ENCODE results near the gene TCP1. TPM values are rescaled to one million over a fixed set of nuclear protein-coding genes. Genes with fewer than 3 reads are reported as not detected.

TCP1 gene
- total RNA-seq, 1 experiment from 2014 or later = 340 TPM

DNA sequence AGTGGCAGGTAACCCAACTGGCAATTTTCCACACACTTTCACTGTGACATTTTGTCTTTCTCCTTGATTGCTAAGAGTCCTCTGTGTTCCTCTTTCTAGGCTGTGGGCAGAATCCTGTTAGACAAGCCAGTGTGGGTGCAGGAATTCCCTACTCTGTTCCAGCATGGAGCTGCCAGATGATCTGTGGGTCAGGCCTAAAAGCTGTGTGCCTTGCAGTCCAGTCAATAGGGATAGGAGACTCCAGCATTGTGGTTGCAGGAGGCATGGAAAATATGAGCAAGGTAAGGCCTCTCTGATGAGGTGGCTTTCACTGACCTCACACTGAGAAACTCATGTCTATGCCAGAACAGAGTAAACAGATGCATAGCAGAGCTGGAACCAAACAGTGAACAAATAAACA, 22.5 kb downstream of the TCP1 start:
- intact Hi-C loops (cut with micrococcal nuclease; ENCODE audit: unreplicated experiment) (no loop called here), in situ Hi-C loops (cut with HindIII; ENCODE audit: low pct_unique_long_range_greater_than_20kb, low sequenced_read_pairs) (no loop called here)
- no TSS peak for BruUV-seq (replicated peaks)
- DNase-seq (ENCODE audit: low read depth, low spot score) = no peak
- ChIA-PET CTCF (no interaction called here), POLR2A (no interaction called here)
- Histone ChIP-seq H3K4me1 (ENCODE audit: control insufficient read depth, insufficient read depth, low read length) (0 out of 2 replicates have a peak, but pooled peaks cover 4% of the 10 kb centered on the region), H3K27ac (ENCODE audit: low read length) (no peak overlapping the region), H3K9me3 (ENCODE audit: control insufficient read depth, insufficient read depth, low read depth, low read length) (no peaks in the 10 kb centered on the region), H3K27me3 (ENCODE audit: control insufficient read depth, insufficient read depth, low read length) (no peaks in the 10 kb centered on the region), H3K36me3 (ENCODE audit: control insufficient read depth, insufficient read depth, low read length) (peaks cover 21% of the 10 kb centered on the region), H3K4me3 (ENCODE audit: low read depth in 2 of 2, low read length in 2 of 2) (no peak overlapping the region)
- no peak for TF ChIP-seq TCF7L2 (IDR thresholded peaks at IDR 0.05; ENCODE audit: low read depth, low read length)
- TF ChIP-seq, protein P1, sequence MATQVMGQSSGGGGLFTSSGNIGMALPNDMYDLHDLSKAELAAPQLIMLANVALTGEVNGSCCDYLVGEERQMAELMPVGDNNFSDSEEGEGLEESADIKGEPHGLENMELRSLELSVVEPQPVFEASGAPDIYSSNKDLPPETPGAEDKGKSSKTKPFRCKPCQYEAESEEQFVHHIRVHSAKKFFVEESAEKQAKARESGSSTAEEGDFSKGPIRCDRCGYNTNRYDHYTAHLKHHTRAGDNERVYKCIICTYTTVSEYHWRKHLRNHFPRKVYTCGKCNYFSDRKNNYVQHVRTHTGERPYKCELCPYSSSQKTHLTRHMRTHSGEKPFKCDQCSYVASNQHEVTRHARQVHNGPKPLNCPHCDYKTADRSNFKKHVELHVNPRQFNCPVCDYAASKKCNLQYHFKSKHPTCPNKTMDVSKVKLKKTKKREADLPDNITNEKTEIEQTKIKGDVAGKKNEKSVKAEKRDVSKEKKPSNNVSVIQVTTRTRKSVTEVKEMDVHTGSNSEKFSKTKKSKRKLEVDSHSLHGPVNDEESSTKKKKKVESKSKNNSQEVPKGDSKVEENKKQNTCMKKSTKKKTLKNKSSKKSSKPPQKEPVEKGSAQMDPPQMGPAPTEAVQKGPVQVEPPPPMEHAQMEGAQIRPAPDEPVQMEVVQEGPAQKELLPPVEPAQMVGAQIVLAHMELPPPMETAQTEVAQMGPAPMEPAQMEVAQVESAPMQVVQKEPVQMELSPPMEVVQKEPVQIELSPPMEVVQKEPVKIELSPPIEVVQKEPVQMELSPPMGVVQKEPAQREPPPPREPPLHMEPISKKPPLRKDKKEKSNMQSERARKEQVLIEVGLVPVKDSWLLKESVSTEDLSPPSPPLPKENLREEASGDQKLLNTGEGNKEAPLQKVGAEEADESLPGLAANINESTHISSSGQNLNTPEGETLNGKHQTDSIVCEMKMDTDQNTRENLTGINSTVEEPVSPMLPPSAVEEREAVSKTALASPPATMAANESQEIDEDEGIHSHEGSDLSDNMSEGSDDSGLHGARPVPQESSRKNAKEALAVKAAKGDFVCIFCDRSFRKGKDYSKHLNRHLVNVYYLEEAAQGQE (IDR thresholded peaks at IDR 0.05; ENCODE audit: insufficient read depth in 1 of 2, low read depth in 2 of 2, low read length in 1 of 2) = no peak
- TF ChIP-seq, protein P2, sequence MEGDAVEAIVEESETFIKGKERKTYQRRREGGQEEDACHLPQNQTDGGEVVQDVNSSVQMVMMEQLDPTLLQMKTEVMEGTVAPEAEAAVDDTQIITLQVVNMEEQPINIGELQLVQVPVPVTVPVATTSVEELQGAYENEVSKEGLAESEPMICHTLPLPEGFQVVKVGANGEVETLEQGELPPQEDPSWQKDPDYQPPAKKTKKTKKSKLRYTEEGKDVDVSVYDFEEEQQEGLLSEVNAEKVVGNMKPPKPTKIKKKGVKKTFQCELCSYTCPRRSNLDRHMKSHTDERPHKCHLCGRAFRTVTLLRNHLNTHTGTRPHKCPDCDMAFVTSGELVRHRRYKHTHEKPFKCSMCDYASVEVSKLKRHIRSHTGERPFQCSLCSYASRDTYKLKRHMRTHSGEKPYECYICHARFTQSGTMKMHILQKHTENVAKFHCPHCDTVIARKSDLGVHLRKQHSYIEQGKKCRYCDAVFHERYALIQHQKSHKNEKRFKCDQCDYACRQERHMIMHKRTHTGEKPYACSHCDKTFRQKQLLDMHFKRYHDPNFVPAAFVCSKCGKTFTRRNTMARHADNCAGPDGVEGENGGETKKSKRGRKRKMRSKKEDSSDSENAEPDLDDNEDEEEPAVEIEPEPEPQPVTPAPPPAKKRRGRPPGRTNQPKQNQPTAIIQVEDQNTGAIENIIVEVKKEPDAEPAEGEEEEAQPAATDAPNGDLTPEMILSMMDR (IDR thresholded peaks at IDR 0.05) = no peak
- TF ChIP-seq POLR2AphosphoS5 (IDR thresholded peaks at IDR 0.05; ENCODE audit: low read depth, low read length) = no peak
- TF ChIP-seq SIN3A (IDR thresholded peaks at IDR 0.05; ENCODE audit: borderline replicate concordance, insufficient read depth, low read depth, low read length) = no peak
- no peak for ATAC-seq

DNA sequence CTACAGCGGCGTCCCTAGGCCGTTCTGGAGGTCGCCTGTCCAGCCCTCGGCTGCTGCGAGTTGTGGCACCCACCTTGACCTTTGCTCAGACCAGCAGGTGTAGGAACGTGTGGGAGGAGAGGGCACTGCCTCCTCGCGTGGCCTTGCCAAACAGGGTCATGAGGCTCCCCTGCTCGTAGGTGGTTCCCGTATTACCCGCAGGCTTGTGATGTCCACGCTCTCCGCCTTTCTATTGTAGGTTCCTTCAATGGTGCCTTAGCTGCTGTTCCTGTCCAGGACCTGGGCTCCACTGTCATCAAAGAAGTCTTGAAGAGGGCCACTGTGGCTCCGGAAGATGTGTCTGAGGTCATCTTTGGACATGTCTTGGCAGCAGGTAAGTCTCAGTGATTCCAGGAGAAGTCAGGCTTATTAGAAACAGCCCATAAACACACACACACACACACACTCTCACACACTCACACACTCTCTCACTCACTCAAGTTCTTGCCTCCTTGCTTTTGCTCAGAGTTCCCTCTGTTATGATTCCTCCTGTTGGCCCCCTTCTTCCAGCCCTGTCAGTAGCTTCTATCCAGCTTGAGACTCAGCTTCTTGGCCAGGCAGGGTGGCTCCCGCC, 26.6 kb downstream of the TCP1 start:
- Histone ChIP-seq H3K27ac (ENCODE audit: low read length) (peak overlapping the region; percentile 65), H3K9me3 (ENCODE audit: control insufficient read depth, insufficient read depth, low read depth, low read length) (no peaks in the 10 kb centered on the region), H3K27me3 (ENCODE audit: control insufficient read depth, insufficient read depth, low read length) (no peaks in the 10 kb centered on the region), H3K4me3 (ENCODE audit: low read depth in 2 of 2, low read length in 2 of 2) (peak overlapping the region; percentile 71 to 91), H3K36me3 (ENCODE audit: control insufficient read depth, insufficient read depth, low read length) (peaks cover 9% of the 10 kb centered on the region), H3K4me1 (ENCODE audit: control insufficient read depth, insufficient read depth, low read length) (peaks cover 23% of the 10 kb centered on the region)
- intact Hi-C loops (cut with micrococcal nuclease; ENCODE audit: unreplicated experiment) (no loop called here), in situ Hi-C loops (cut with HindIII; ENCODE audit: low pct_unique_long_range_greater_than_20kb, low sequenced_read_pairs) (no loop called here)
- ChIA-PET CTCF (no interaction called here), POLR2A (interaction anchor here (0.6 kb wide), 1 partner anchor 27 kb away, joined by 6 read pairs; the partner anchor contains the start of gene TCP1)
- ATAC-seq (peak; percentile 2), DNase-seq (ENCODE audit: low read depth, low spot score) (no peak)
- TSS peak; percentile 44 for BruUV-seq (replicated peaks)
- TF ChIP-seq, protein P1 (IDR thresholded peaks at IDR 0.05; ENCODE audit: insufficient read depth in 1 of 2, low read depth in 2 of 2, low read length in 1 of 2) = no peak
- TF ChIP-seq SIN3A (IDR thresholded peaks at IDR 0.05; ENCODE audit: borderline replicate concordance, insufficient read depth, low read depth, low read length) (no peak), POLR2AphosphoS5 (IDR thresholded peaks at IDR 0.05; ENCODE audit: low read depth, low read length) (no peak), TCF7L2 (IDR thresholded peaks at IDR 0.05; ENCODE audit: low read depth, low read length) (no peak)
- TF ChIP-seq, protein P2 (IDR thresholded peaks at IDR 0.05) = no peak
